Neural crest cell (in vitro differentiated cells): ENCODE measurements around the gene C22orf39. TPM values are rescaled to one million over a fixed set of nuclear protein-coding genes. Genes with fewer than 3 reads are reported as not detected.

Experiments
- DNase-seq: peaks from one replicate; pipeline ENCODE4 v3.0.0; 2021; ENCODE audit warnings: low read depth, mixed read lengths, low spot score
- H3K27ac Mint-ChIP-seq: one replicate; pipeline ENCODE4 v1.8.0; 2021; ENCODE audit warnings: mild to moderate bottlenecking, mixed read lengths; ENCODE audit not compliant: unreplicated experiment
- H3K27me3 Mint-ChIP-seq: 2 replicates; pipeline ENCODE4 v1.8.0; 2021; ENCODE audit warnings: low read depth, mild to moderate bottlenecking, mixed read lengths
- H3K36me3 Mint-ChIP-seq: 2 replicates; pipeline ENCODE4 v1.8.0; 2021; ENCODE audit warnings: low read depth, mild to moderate bottlenecking, mixed read lengths
- H3K4me1 Mint-ChIP-seq: 2 replicates; pipeline ENCODE4 v1.8.0; 2021; ENCODE audit warnings: mixed read lengths
- H3K4me3 Mint-ChIP-seq: one replicate; pipeline ENCODE4 v1.8.0; 2021; ENCODE audit warnings: mild to moderate bottlenecking, mixed read lengths
- H3K9me3 Mint-ChIP-seq: 2 replicates; pipeline ENCODE4 v1.8.0; 2021; ENCODE audit warnings: mixed read lengths
- CTCF ChIP-seq: fragments of 200-600 bp; sonication (generic); conservative IDR thresholded peaks from 2 replicates; pipeline ENCODE4 v1.5.0; 2021; ENCODE audit warnings: antibody characterized with exemption, mild to moderate bottlenecking
- total RNA-seq: library from RNA; stranded (reverse); gene quantifications from 2 replicates; pipeline ENCODE4 v1.2.1, GENCODE V29; 2021

The C22orf39 gene
- total RNA-seq, 1 donor from 2014 or later: 38.0 TPM

- Mint-ChIP-seq H3K9me3 (peaks cover 6% of the 10 kb centered on the region), H3K36me3 (peaks cover 14% of the 10 kb centered on the region), H3K4me3 (no peak overlapping the region), H3K27ac (no peak overlapping the region), H3K4me1 (peaks cover 29% of the 10 kb centered on the region), H3K27me3 (no peaks in the 10 kb centered on the region)
- no peak for DNase-seq
- TF ChIP-seq CTCF: no peak
These were observed 28.4 kb downstream of the C22orf39 start for GRCh38 chr22:19419086-19419463.

- Mint-ChIP-seq H3K36me3 (peaks cover 11% of the 10 kb centered on the region), H3K4me1 (peaks cover 9% of the 10 kb centered on the region), H3K27ac (no peak overlapping the region), H3K27me3 (no peaks in the 10 kb centered on the region), H3K4me3 (no peak overlapping the region), H3K9me3 (peaks cover 6% of the 10 kb centered on the region)
- DNase-seq: no peak
- TF ChIP-seq CTCF: no peak
These were observed 34.6 kb downstream of the C22orf39 start for GRCh38 chr22:19412923-19413322.

GRCh38 chr22:19412478-19412877 is 35.0 kb downstream of the C22orf39 start:
- no peak for TF ChIP-seq CTCF
- H3K36me3 Mint-ChIP-seq: peaks cover 9% of the 10 kb centered on the region
- H3K27ac Mint-ChIP-seq: no peak overlapping the region

GRCh38 chr22:19411690-19412045 is 35.8 kb downstream of the C22orf39 start:
- Mint-ChIP-seq H3K27me3 (no peaks in the 10 kb centered on the region), H3K27ac (peak overlapping the region; percentile 9), H3K4me1 (peaks cover 9% of the 10 kb centered on the region), H3K36me3 (peaks cover 6% of the 10 kb centered on the region), H3K9me3 (peaks cover 4% of the 10 kb centered on the region), H3K4me3 (no peak overlapping the region)
- no peak for DNase-seq
- TF ChIP-seq CTCF: no peak

More at GRCh38 chr22:19412478-19412877, 35.0 kb downstream of the C22orf39 start:
- H3K9me3 Mint-ChIP-seq: peaks cover 4% of the 10 kb centered on the region
- no peak overlapping the region for H3K4me3 Mint-ChIP-seq
- no peak for DNase-seq
- peaks cover 9% of the 10 kb centered on the region for H3K4me1 Mint-ChIP-seq
- H3K27me3 Mint-ChIP-seq: no peaks in the 10 kb centered on the region

GRCh38 chr22:19410941-19411689 is 36.4 kb downstream of the C22orf39 start:
- no peak for TF ChIP-seq CTCF
- peaks cover 9% of the 10 kb centered on the region for H3K4me1 Mint-ChIP-seq
- no peaks in the 10 kb centered on the region for H3K27me3 Mint-ChIP-seq
- H3K9me3 Mint-ChIP-seq: peaks cover 4% of the 10 kb centered on the region
- no peak for DNase-seq
- H3K4me3 Mint-ChIP-seq: no peak overlapping the region
- H3K36me3 Mint-ChIP-seq: peaks cover 6% of the 10 kb centered on the region
- peak overlapping the region; percentile 9 for H3K27ac Mint-ChIP-seq
